Measurements from ENCODE around the gene WSB1.
A peak's percentile ranks its signal among the peaks of the same experiment; 100 is the strongest.

DNA sequence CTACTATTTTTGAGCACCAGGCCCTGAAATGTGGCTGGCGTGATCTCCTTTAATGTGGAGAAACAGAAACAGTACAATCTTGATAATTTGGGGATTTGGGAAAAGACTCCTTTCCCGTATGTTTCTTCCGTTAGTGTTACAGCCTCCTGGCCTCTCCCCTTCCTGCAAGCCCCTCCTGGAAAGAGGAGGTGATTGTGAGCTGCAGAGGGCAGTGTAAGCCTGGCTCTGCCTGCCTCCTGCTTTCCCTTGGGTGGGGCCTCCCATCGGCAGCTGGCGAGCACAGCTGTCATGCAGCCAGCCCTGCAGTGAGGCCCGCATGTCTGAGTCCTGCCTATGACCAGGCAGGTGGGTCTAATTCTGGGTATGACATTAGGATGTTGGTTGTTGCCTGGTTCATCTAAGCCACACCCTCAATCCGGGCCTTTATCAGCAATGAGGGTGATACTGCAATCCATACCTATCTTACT, 48.7 kb upstream of the WSB1 start:
- TF ChIP-seq EZH2 (IDR thresholded peaks at IDR 0.05) (no peak), EZH2phosphoT487 (IDR thresholded peaks at IDR 0.05) (no peak)
- TF ChIP-seq, protein P1, sequence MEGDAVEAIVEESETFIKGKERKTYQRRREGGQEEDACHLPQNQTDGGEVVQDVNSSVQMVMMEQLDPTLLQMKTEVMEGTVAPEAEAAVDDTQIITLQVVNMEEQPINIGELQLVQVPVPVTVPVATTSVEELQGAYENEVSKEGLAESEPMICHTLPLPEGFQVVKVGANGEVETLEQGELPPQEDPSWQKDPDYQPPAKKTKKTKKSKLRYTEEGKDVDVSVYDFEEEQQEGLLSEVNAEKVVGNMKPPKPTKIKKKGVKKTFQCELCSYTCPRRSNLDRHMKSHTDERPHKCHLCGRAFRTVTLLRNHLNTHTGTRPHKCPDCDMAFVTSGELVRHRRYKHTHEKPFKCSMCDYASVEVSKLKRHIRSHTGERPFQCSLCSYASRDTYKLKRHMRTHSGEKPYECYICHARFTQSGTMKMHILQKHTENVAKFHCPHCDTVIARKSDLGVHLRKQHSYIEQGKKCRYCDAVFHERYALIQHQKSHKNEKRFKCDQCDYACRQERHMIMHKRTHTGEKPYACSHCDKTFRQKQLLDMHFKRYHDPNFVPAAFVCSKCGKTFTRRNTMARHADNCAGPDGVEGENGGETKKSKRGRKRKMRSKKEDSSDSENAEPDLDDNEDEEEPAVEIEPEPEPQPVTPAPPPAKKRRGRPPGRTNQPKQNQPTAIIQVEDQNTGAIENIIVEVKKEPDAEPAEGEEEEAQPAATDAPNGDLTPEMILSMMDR (IDR thresholded peaks at IDR 0.05): peak; percentile 67

Data from neural progenitor cell (in vitro differentiated cells).